DMS153 treated with DMSO at 0.1 percent for 48 hours (cell line): ENCODE results near the gene PRR20C.
"Not testable (repeated sequence)": the region's sequence is repeated elsewhere in the genome, so short reads cannot be mapped to it uniquely, and the experiment has no call there.

Experiments
- DNase-seq: peaks from one replicate; lab custom pipeline; 2025; ENCODE audit not compliant: unreplicated experiment; lab: John Stamatoyannopoulos, UW

PRR20C gene

DNA sequence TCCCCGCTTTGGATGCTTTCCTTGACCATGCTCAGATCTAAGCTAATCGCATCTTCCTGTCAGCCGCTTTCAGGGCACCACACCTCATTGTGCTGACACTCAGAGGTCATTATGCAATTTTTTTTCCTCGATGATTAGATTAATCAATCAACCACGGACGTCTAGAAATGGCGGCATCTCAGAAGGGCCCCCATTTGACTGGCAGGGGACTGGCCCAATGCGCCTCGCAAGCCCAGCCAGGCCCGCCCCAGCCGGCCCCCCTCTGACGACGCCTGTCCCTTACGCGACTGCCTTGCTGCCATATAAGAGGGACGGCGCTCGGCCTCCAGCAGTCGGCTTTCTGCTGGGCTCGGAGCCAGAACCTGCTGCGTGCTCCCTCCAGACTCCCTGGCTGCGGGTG lies at the start of gene PRR20C:
PRR20C (plus strand) TSS at position 301 of the 400 bp plus-strand sequence. CDS start 387 bp downstream, outside the sequence.
- DNase-seq: not testable (repeated sequence)

DNA sequence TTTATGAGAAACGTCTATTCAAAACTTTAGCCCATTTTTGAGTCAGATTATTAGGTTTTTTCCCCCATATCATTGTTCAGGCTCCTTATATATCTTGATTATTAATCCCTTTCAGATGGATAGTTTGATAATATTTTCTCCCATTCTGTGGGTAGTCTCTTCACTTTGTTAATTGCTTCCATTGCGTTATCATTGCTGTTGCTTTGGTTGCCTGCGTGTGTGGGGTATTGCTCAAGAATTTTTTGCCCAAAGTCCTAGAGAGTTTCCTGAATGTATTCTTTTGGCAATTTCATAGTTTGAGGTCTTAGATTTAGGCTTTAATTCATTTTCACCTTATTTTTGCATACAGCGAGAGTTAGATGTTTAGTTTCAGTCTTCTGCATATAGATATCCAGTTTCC lies 38.9 kb upstream of the PRR20C start:
- DNase-seq: no peak

DNA sequence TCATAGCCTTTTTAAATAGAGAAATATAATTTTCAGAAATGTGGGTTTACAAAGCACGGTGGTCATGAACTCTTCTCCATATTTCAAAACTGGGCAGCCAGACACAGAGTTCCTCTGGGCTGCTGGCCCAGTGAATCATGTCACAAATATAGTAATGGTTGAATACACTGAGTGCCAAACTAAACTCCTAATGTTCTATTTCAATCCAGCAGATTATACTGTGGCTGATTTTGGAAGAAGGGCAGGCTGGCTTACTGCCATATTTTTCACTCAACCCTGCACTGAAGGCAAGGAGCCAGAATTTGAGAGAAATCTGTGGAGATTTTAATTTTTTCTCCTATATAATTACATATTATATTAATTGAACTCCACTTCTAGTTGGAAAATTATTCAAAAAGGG lies 30.2 kb upstream of the PRR20C start:
- no peak for DNase-seq

DNA sequence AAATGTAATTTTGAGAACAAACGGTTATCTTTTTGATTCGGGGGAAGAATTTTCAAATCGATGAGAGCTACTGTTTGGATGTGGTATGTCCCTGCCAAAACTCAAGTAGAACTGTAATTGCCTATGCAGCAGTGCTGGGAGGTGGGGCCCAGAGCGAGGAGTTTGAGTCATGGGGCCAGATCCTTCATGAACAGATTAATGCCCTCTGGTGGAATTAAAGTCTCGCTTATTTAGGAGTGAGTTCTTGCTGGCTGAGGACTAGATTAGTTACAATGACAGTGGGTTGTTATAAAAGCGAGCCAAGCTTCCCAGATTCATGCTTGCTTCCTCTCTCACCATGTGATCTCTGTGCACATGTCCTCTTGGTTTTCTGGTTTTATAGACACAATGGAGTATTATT lies 25.0 kb upstream of the PRR20C start:
- DNase-seq: no peak

GRCh38 chr13:57136093-57136492 lies 17.8 kb upstream of the PRR20C start:
- DNase-seq: no peak

DNA sequence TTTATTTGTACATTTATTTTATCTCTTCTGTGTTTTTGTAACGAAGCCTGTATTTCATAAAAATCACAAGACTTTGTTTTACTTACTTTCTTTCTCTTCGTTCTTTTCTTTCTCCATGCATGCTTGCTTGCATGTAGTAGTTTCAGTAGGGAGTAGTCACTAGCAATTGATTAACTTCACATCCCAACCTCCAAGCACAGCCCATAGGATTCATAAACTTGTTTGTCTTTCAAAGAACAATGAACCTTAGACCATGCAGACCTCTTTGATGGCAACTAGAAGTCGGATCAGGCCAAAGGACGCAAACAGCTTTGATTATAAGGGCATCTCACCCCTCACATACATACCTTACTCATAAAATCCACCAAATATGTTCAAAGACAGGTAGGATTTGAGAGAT lies 16.3 kb upstream of the PRR20C start:
- DNase-seq: no peak

GRCh38 chr13:57138988-57139387 lies 14.9 kb upstream of the PRR20C start:
- DNase-seq: no peak

GRCh38 chr13:57139781-57140180 lies 14.1 kb upstream of the PRR20C start:
- not testable (repeated sequence) for DNase-seq

DNA sequence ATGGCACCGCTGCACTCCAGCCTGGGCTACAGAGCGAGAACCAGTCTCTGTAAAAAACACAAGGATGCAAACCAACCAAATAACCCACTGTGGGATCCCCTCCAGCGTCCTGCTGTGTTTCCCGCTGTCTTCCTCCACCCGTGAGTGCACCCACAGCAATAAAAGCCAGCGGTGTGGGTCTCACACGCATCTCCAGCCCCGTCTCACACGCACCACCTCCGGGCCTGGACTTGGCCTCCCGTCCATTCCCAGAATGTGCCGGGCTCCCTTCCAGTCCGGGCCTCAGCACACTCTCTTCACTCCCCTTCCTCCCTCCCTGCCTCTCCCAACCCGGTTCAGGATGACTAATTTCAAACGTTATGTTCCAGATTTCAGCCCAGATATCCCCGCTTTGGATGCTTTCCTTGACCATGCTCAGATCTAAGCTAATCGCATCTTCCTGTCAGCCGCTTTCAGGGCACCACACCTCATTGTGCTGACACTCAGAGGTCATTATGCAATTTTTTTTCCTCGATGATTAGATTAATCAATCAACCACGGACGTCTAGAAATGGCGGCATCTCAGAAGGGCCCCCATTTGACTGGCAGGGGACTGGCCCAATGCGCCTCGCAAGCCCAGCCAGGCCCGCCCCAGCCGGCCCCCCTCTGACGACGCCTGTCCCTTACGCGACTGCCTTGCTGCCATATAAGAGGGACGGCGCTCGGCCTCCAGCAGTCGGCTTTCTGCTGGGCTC lies 13.5 kb upstream of the PRR20C start, which contains the start of gene PRR20A:
PRR20A (plus strand) TSS at position 684 of the 734 bp plus-strand sequence. CDS start 387 bp downstream, outside the sequence.
- DNase-seq: not testable (repeated sequence)

- not testable (repeated sequence) for DNase-seq
Measured at GRCh38 chr13:57147188-57147587, 6.7 kb upstream of the PRR20C start, which contains the start of gene PRR20B. PRR20B (plus strand) TSS chr13:57147488; CDS start chr13:57147875, 387 bp downstream.

GRCh38 chr13:57148106-57148505 lies 5.8 kb upstream of the PRR20C start:
- DNase-seq: not testable (repeated sequence)

GRCh38 chr13:57160332-57160731 lies 6.5 kb downstream of the PRR20C start, which contains the start of gene PRR20D:
PRR20D (plus strand) TSS chr13:57160632; CDS start chr13:57161019, 387 bp downstream.
- DNase-seq: not testable (repeated sequence)

DNA sequence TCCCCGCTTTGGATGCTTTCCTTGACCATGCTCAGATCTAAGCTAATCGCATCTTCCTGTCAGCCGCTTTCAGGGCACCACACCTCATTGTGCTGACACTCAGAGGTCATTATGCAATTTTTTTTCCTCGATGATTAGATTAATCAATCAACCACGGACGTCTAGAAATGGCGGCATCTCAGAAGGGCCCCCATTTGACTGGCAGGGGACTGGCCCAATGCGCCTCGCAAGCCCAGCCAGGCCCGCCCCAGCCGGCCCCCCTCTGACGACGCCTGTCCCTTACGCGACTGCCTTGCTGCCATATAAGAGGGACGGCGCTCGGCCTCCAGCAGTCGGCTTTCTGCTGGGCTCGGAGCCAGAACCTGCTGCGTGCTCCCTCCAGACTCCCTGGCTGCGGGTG lies 13.0 kb downstream of the PRR20C start, which contains the start of gene PRR20E:
PRR20E (plus strand) TSS at position 301 of the 400 bp plus-strand sequence. CDS start 387 bp downstream, outside the sequence.
- DNase-seq: not testable (repeated sequence)

- DNase-seq: no peak
Measured at GRCh38 chr13:57191667-57192066, 37.8 kb downstream of the PRR20C start.
